Activated CD8-positive, alpha-beta T cell treated with anti-CD3 and anti-CD28 coated beads, Interleukin-2, amount 10 ng/mL, durations not matched to agents 7 days and 5 days (primary cell): ENCODE measurements around the gene GCH1. TPM values are rescaled to one million over a fixed set of nuclear protein-coding genes. Genes with fewer than 3 reads are reported as not detected.

Experiments used
- ATAC-seq: fragments of 150-1000 bp; cut with Tn5 transposase; one replicate; pipeline ENCODE4 v1.10.0; 2021; ENCODE audit warnings: moderate library complexity
- CTCF ChIA-PET: fragments of 350-600 bp; sonication (Branson Sonifier 250); formaldehyde crosslinking; loops from one replicate; lab custom pipeline; 2021; ENCODE audit warnings: antibody characterized with exemption; lab: Charles Lee
- POLR2A ChIA-PET: fragments of 350-600 bp; sonication (Branson Sonifier 250); formaldehyde crosslinking; loops from one replicate; lab custom pipeline; 2021; ENCODE audit warnings: antibody characterized with exemption; lab: Charles Lee
- DNase-seq: peaks from one replicate; pipeline ENCODE4 v3.0.0-alpha.2; 2020
- H3K27ac Mint-ChIP-seq: one replicate; pipeline ENCODE4 v1.8.0; 2021; ENCODE audit warnings: mild to moderate bottlenecking, mixed read lengths
- H3K27me3 Mint-ChIP-seq: one replicate; pipeline ENCODE4 v1.8.0; 2021; ENCODE audit warnings: low read depth, mixed read lengths
- H3K36me3 Mint-ChIP-seq: one replicate; pipeline ENCODE4 v1.8.0; 2021; ENCODE audit warnings: low read depth, mixed read lengths
- H3K4me1 Mint-ChIP-seq: one replicate; pipeline ENCODE4 v1.8.0; 2021; ENCODE audit warnings: low read depth, mixed read lengths
- H3K4me3 Mint-ChIP-seq: one replicate; pipeline ENCODE4 v1.8.0; 2021; ENCODE audit warnings: mild to moderate bottlenecking, mixed read lengths
- H3K9me3 Mint-ChIP-seq: one replicate; pipeline ENCODE4 v1.8.0; 2022; ENCODE audit warnings: mixed read lengths; ENCODE audit not compliant: insufficient read depth
- total RNA-seq, 2 experiments: library from RNA; stranded (reverse); gene quantifications; one replicate each; pipeline ENCODE4 v1.2.3, GENCODE V29; 2021

GCH1 gene
- total RNA-seq = 10 to 100 TPM; 51.4 to 52.3 TPM

GRCh38 chr14:54902521-54903420, at the start of gene GCH1:
TSS of gene GCH1 (minus strand) at chr14:54902826. CDS start at chr14:54902663, 163 bp downstream.
- Mint-ChIP-seq H3K27me3 (no peaks in the 10 kb centered on the region), H3K9me3 (peaks cover 3% of the 10 kb centered on the region), H3K4me3 (peak within 1 kb of the TSS; percentile 90), H3K36me3 (peaks cover 20% of the 10 kb centered on the region), H3K4me1 (peaks cover 48% of the 10 kb centered on the region), H3K27ac (peak within 1 kb of the TSS; percentile 91)
- DNase-seq (peak; percentile 79), ATAC-seq (peak; percentile 81)
- POLR2A ChIA-PET = interaction anchor here (0.6 to 2.9 kb wide), 8 partner anchors 9 to 392 kb away, joined by 3 to 26 read pairs (median 3); partner anchors contain the start of gene SAMD4A
- CTCF ChIA-PET = interaction anchor here (0.9 to 4.5 kb wide), 17 partner anchors 9 to 430 kb away, joined by 3 to 39 read pairs (median 6); no protein-coding TSS in a partner anchor

GRCh38 chr14:54947230-54947629, 44.6 kb upstream of the GCH1 start:
- H3K27ac Mint-ChIP-seq = peak overlapping the region; percentile 68
- no peak for DNase-seq
- H3K9me3 Mint-ChIP-seq = no peaks in the 10 kb centered on the region
- H3K4me1 Mint-ChIP-seq = peaks cover 8% of the 10 kb centered on the region
- ChIA-PET POLR2A (no interaction called here), CTCF (no interaction called here)
- peaks cover 61% of the 10 kb centered on the region for H3K36me3 Mint-ChIP-seq
- no peak for ATAC-seq
- H3K4me3 Mint-ChIP-seq = no peak overlapping the region
- no peaks in the 10 kb centered on the region for H3K27me3 Mint-ChIP-seq

- POLR2A ChIA-PET = no interaction called here
- H3K27ac Mint-ChIP-seq = no peak overlapping the region
- H3K27me3 Mint-ChIP-seq = no peaks in the 10 kb centered on the region
- peaks cover 55% of the 10 kb centered on the region for H3K36me3 Mint-ChIP-seq
- no peak for DNase-seq
- peaks cover 8% of the 10 kb centered on the region for H3K4me1 Mint-ChIP-seq
- ATAC-seq = no peak
- no peak overlapping the region for H3K4me3 Mint-ChIP-seq
- CTCF ChIA-PET = no interaction called here
- H3K9me3 Mint-ChIP-seq = no peaks in the 10 kb centered on the region
Measured at GRCh38 chr14:54946500-54946899, 43.9 kb upstream of the GCH1 start.

GRCh38 chr14:54944737-54945391, 42.2 kb upstream of the GCH1 start:
- no peaks in the 10 kb centered on the region for H3K27me3 Mint-ChIP-seq
- no peaks in the 10 kb centered on the region for H3K9me3 Mint-ChIP-seq
- no peak overlapping the region for H3K27ac Mint-ChIP-seq
- ATAC-seq (no peak), DNase-seq (no peak)
- H3K4me3 Mint-ChIP-seq = no peak overlapping the region
- ChIA-PET POLR2A (no interaction called here), CTCF (no interaction called here)
- peaks cover 55% of the 10 kb centered on the region for H3K36me3 Mint-ChIP-seq
- H3K4me1 Mint-ChIP-seq = peaks cover 8% of the 10 kb centered on the region

GRCh38 chr14:54942913-54943312, 40.3 kb upstream of the GCH1 start:
- POLR2A ChIA-PET = no interaction called here

GRCh38 chr14:54936816-54937215, 34.2 kb upstream of the GCH1 start:
- CTCF ChIA-PET = interaction anchor here (1.2 kb wide), 1 partner anchor 114 kb away, joined by 3 read pairs; no protein-coding TSS in a partner anchor
- H3K36me3 Mint-ChIP-seq = peaks cover 21% of the 10 kb centered on the region
- no peaks in the 10 kb centered on the region for H3K27me3 Mint-ChIP-seq
- H3K4me3 Mint-ChIP-seq = no peak overlapping the region
- peaks cover 3% of the 10 kb centered on the region for H3K4me1 Mint-ChIP-seq
- no peak for ATAC-seq
- POLR2A ChIA-PET = no interaction called here
- DNase-seq = no peak
- H3K9me3 Mint-ChIP-seq = no peaks in the 10 kb centered on the region
- H3K27ac Mint-ChIP-seq = no peak overlapping the region

More at GRCh38 chr14:54942913-54943312, 40.3 kb upstream of the GCH1 start:
- Mint-ChIP-seq H3K4me1 (peaks cover 5% of the 10 kb centered on the region), H3K9me3 (no peaks in the 10 kb centered on the region), H3K4me3 (no peak overlapping the region), H3K27ac (no peak overlapping the region), H3K27me3 (no peaks in the 10 kb centered on the region), H3K36me3 (peaks cover 42% of the 10 kb centered on the region)
- no peak for DNase-seq
- CTCF ChIA-PET = no interaction called here
- no peak for ATAC-seq

GRCh38 chr14:54935958-54936357, 33.3 kb upstream of the GCH1 start:
- Mint-ChIP-seq H3K4me1 (peaks cover 7% of the 10 kb centered on the region), H3K27ac (no peak overlapping the region), H3K27me3 (no peaks in the 10 kb centered on the region), H3K36me3 (peaks cover 18% of the 10 kb centered on the region), H3K9me3 (no peaks in the 10 kb centered on the region), H3K4me3 (no peak overlapping the region)
- DNase-seq (no peak), ATAC-seq (no peak)
- ChIA-PET POLR2A (no interaction called here), CTCF (no interaction called here)

- ChIA-PET POLR2A (interaction anchor here (1.0 kb wide), 1 partner anchor 21 kb away, joined by 3 read pairs; no protein-coding TSS in a partner anchor), CTCF (no interaction called here)
- no peak for DNase-seq
- Mint-ChIP-seq H3K4me3 (no peak overlapping the region), H3K27ac (no peak overlapping the region), H3K27me3 (no peaks in the 10 kb centered on the region), H3K9me3 (no peaks in the 10 kb centered on the region), H3K36me3 (peaks cover 12% of the 10 kb centered on the region), H3K4me1 (peaks cover 8% of the 10 kb centered on the region)
- ATAC-seq = no peak
Measured at GRCh38 chr14:54935100-54935499, 32.5 kb upstream of the GCH1 start.

- H3K27me3 Mint-ChIP-seq = no peaks in the 10 kb centered on the region
- no peaks in the 10 kb centered on the region for H3K9me3 Mint-ChIP-seq
- ATAC-seq (no peak), DNase-seq (no peak)
- H3K36me3 Mint-ChIP-seq = peaks cover 6% of the 10 kb centered on the region
- no peak overlapping the region for H3K27ac Mint-ChIP-seq
- ChIA-PET CTCF (interaction anchor here (1.3 kb wide), 1 partner anchor 119 kb away, joined by 3 read pairs; the partner anchor contains the start of gene MAPK1IP1L), POLR2A (no interaction called here)
- no peak overlapping the region for H3K4me3 Mint-ChIP-seq
- H3K4me1 Mint-ChIP-seq = peaks cover 8% of the 10 kb centered on the region
Measured at GRCh38 chr14:54933006-54933405, 30.4 kb upstream of the GCH1 start.

- ChIA-PET CTCF (no interaction called here), POLR2A (interaction anchor here (0.5 kb wide), 1 partner anchor 471 kb away, joined by 3 read pairs; no protein-coding TSS in a partner anchor)
- ATAC-seq (no peak), DNase-seq (no peak)
- Mint-ChIP-seq H3K27ac (no peak overlapping the region), H3K4me3 (no peak overlapping the region), H3K36me3 (peaks cover 6% of the 10 kb centered on the region), H3K4me1 (peaks cover 8% of the 10 kb centered on the region), H3K9me3 (no peaks in the 10 kb centered on the region), H3K27me3 (no peaks in the 10 kb centered on the region)
Measured at GRCh38 chr14:54931598-54932340, 29.1 kb upstream of the GCH1 start.

GRCh38 chr14:54931101-54931500, 28.5 kb upstream of the GCH1 start:
- Mint-ChIP-seq H3K36me3 (peaks cover 2% of the 10 kb centered on the region), H3K9me3 (no peaks in the 10 kb centered on the region), H3K27me3 (no peaks in the 10 kb centered on the region), H3K4me3 (no peak overlapping the region), H3K4me1 (peaks cover 8% of the 10 kb centered on the region), H3K27ac (no peak overlapping the region)
- POLR2A ChIA-PET = interaction anchor here (0.5 kb wide), 1 partner anchor 471 kb away, joined by 3 read pairs; no protein-coding TSS in a partner anchor
- CTCF ChIA-PET = no interaction called here
- no peak for DNase-seq
- no peak for ATAC-seq
